Activated CD4-positive, alpha-beta T cell treated with anti-CD3 and anti-CD28 coated beads, Interleukin-2, Interleukin-6, amounts not matched to agents 100 ng/mL and 50 ng/mL, durations not matched to agents 16 hours and 8 hours (primary cell): ENCODE measurements around the gene EDARADD.
"Not testable (repeated sequence)": the region's sequence is repeated elsewhere in the genome, so short reads cannot be mapped to it uniquely, and the experiment has no call there.

ENCODE experiments used
- DNase-seq: peaks from one replicate; pipeline ENCODE4 v3.0.0-alpha.2; 2020

The EDARADD gene

GRCh38 chr1:236393681-236394481, at the start of gene EDARADD:
EDARADD (plus strand) TSS chr1:236394286; CDS start chr1:236394445, 159 bp downstream.
- DNase-seq = peak; percentile 23

GRCh38 chr1:236345728-236346127, 48.4 kb upstream of the EDARADD start:
- DNase-seq = no peak

GRCh38 chr1:236348071-236348470, 46.0 kb upstream of the EDARADD start:
- no peak for DNase-seq

GRCh38 chr1:236350308-236350707, 43.8 kb upstream of the EDARADD start:
- DNase-seq = no peak

GRCh38 chr1:236351875-236352573, 42.1 kb upstream of the EDARADD start:
- no peak for DNase-seq

GRCh38 chr1:236352747-236353146, 41.3 kb upstream of the EDARADD start:
- not testable (repeated sequence) for DNase-seq

GRCh38 chr1:236353813-236354212, 40.3 kb upstream of the EDARADD start:
- no peak for DNase-seq

- no peak for DNase-seq
These were observed 39.5 kb upstream of the EDARADD start for GRCh38 chr1:236354330-236355147.

GRCh38 chr1:236356141-236356540, 37.9 kb upstream of the EDARADD start:
- no peak for DNase-seq

- no peak for DNase-seq
These were observed 32.0 kb upstream of the EDARADD start for GRCh38 chr1:236361909-236362590.

- no peak for DNase-seq
These were observed 30.8 kb upstream of the EDARADD start for GRCh38 chr1:236363237-236363636.

GRCh38 chr1:236365999-236366570, 28.0 kb upstream of the EDARADD start:
- DNase-seq = no peak

GRCh38 chr1:236366681-236367080, 27.4 kb upstream of the EDARADD start:
- not testable (repeated sequence) for DNase-seq

GRCh38 chr1:236370420-236370819, 23.7 kb upstream of the EDARADD start:
- peak; percentile 72 for DNase-seq

- DNase-seq = no peak
These were observed 23.0 kb upstream of the EDARADD start for GRCh38 chr1:236371083-236371482.

- DNase-seq = no peak
These were observed 16.1 kb upstream of the EDARADD start for GRCh38 chr1:236377832-236378535.

- no peak for DNase-seq
These were observed 12.4 kb upstream of the EDARADD start for GRCh38 chr1:236381565-236382158.

- no peak for DNase-seq
These were observed 5.8 kb upstream of the EDARADD start for GRCh38 chr1:236388332-236388731.

GRCh38 chr1:236389253-236389652, 4.8 kb upstream of the EDARADD start:
- DNase-seq = no peak

GRCh38 chr1:236391008-236391407, 3.1 kb upstream of the EDARADD start:
- DNase-seq = no peak

- no peak for DNase-seq
These were observed 1.9 kb upstream of the EDARADD start for GRCh38 chr1:236392182-236392581.
